HG03097 (cell line): Measurements from ENCODE around the gene CCDC134.

Experiments
- ATAC-seq: cut with Tn5 transposase; IDR thresholded peaks from one replicate; pipeline ENCODE4 v1.9.1; 2021; ENCODE audit not compliant: unreplicated experiment, low FRiP score

The CCDC134 gene

GRCh38 chr22:41782751-41783150, 17.7 kb upstream of the CCDC134 start:
- ATAC-seq: no peak

GRCh38 chr22:41787331-41787730, 13.1 kb upstream of the CCDC134 start:
- ATAC-seq: no peak

GRCh38 chr22:41793871-41794270, 6.6 kb upstream of the CCDC134 start:
- ATAC-seq: no peak

- ATAC-seq: no peak
Observed at GRCh38 chr22:41798736-41799135, 1.7 kb upstream of the CCDC134 start.

- ATAC-seq: no peak
Observed at GRCh38 chr22:41799486-41800347, 762 bp upstream of the CCDC134 start.

GRCh38 chr22:41801147-41801819, 804 bp downstream of the CCDC134 start:
- no peak for ATAC-seq

GRCh38 chr22:41801886-41802285, 1.4 kb downstream of the CCDC134 start:
- ATAC-seq: no peak

- ATAC-seq: no peak
Observed at GRCh38 chr22:41805639-41806038, 5.2 kb downstream of the CCDC134 start.

GRCh38 chr22:41808400-41808799, 7.9 kb downstream of the CCDC134 start:
- ATAC-seq: no peak

GRCh38 chr22:41810022-41810421, 9.5 kb downstream of the CCDC134 start:
- ATAC-seq: no peak

- no peak for ATAC-seq
Observed at GRCh38 chr22:41812805-41813545, 12.5 kb downstream of the CCDC134 start.

- ATAC-seq: no peak
Observed at GRCh38 chr22:41813726-41814410, 13.4 kb downstream of the CCDC134 start.

GRCh38 chr22:41815716-41816115, 15.2 kb downstream of the CCDC134 start:
- ATAC-seq: no peak

- ATAC-seq: no peak
Observed at GRCh38 chr22:41816241-41816640, 15.8 kb downstream of the CCDC134 start.

GRCh38 chr22:41816871-41817270, 16.4 kb downstream of the CCDC134 start:
- ATAC-seq: no peak

- no peak for ATAC-seq
Observed at GRCh38 chr22:41818011-41818410, 17.5 kb downstream of the CCDC134 start.

- ATAC-seq: no peak
Observed at GRCh38 chr22:41818596-41818995, 18.1 kb downstream of the CCDC134 start.

- no peak for ATAC-seq
Observed at GRCh38 chr22:41819257-41819656, 18.8 kb downstream of the CCDC134 start.

- no peak for ATAC-seq
Observed at GRCh38 chr22:41820447-41820846, 20.0 kb downstream of the CCDC134 start.

GRCh38 chr22:41821471-41822316, 21.2 kb downstream of the CCDC134 start:
- ATAC-seq: no peak
